ENCODE measurements around the gene RPS21.

GRCh38 chr20:62361799-62362589, 24.9 kb upstream of the RPS21 start:
- TF ChIP-seq POLR2AphosphoS5 (IDR thresholded peaks at IDR 0.05; ENCODE audit: low read depth, low read length), result no peak
- TF ChIP-seq REST (IDR thresholded peaks at IDR 0.05; ENCODE audit: insufficient read depth in 1 of 2, low read depth in 2 of 2, low read length in 2 of 2), result no peak

Measured in PFSK-1 (cell line).